Trophoblast cell (in vitro differentiated cells and primary cell): ENCODE measurements around the gene FGGY. TPM values are rescaled to one million over a fixed set of nuclear protein-coding genes. Genes with fewer than 3 reads are reported as not detected.
A peak's percentile ranks its signal among the peaks of the same experiment; 100 is the strongest.
"Not testable (repeated sequence)": the region's sequence is repeated elsewhere in the genome, so short reads cannot be mapped to it uniquely, and the experiment has no call there.

Experiments
- DNase-seq, 2 donors: peaks; one replicate each; pipeline ENCODE4 v3.0.0-alpha.2; 2016
- H2AFZ ChIP-seq: 2 replicates; pipeline ENCODE4 v1.6.1; 2013; ENCODE audit warnings: low read length, moderate library complexity, mild to moderate bottlenecking; ENCODE audit not compliant: insufficient read depth, poor library complexity
- H2AK5ac ChIP-seq: 2 replicates; pipeline ENCODE4 v1.6.1; 2013; ENCODE audit warnings: mild to moderate bottlenecking, low read length
- H2BK120ac ChIP-seq: 2 replicates; pipeline ENCODE4 v1.6.1; 2013; ENCODE audit warnings: low read length, mild to moderate bottlenecking, moderate library complexity; ENCODE audit not compliant: insufficient read depth, poor library complexity
- H2BK12ac ChIP-seq: 2 replicates; pipeline ENCODE4 v1.6.1; 2013; ENCODE audit warnings: mild to moderate bottlenecking, low read length, moderate library complexity
- H2BK5ac ChIP-seq: 2 replicates; pipeline ENCODE4 v1.6.1; 2013; ENCODE audit warnings: low read length, low read depth, moderate library complexity, mild to moderate bottlenecking; ENCODE audit not compliant: poor library complexity
- H3K14ac ChIP-seq: 2 replicates; pipeline ENCODE4 v1.6.1; 2013; ENCODE audit warnings: mild to moderate bottlenecking, low read length
- H3K18ac ChIP-seq: 2 replicates; pipeline ENCODE4 v1.6.1; 2013; ENCODE audit warnings: mild to moderate bottlenecking, low read length
- H3K23ac ChIP-seq: 2 replicates; pipeline ENCODE4 v1.6.1; 2013; ENCODE audit warnings: low read length
- H3K27ac ChIP-seq: 2 replicates; pipeline ENCODE4 v1.5.1; 2013; ENCODE audit warnings: low read depth, mild to moderate bottlenecking, inconsistent platforms, low read length, moderate library complexity
- H3K27me3 ChIP-seq: 2 replicates; pipeline ENCODE4 v1.6.1; 2013; ENCODE audit warnings: inconsistent platforms, mild to moderate bottlenecking, low read length, moderate library complexity; ENCODE audit not compliant: insufficient read depth
- H3K36me3 ChIP-seq, 2 experiments: 1 replicate in 1 of 2; 2 replicates in 1 of 2; pipeline ENCODE4 v1.6.1; 2013; ENCODE audit warnings: low read length in 2 of 2, mild to moderate bottlenecking in 2 of 2, moderate library complexity in 1 of 2; ENCODE audit not compliant: insufficient read depth in 2 of 2, control insufficient read depth in 1 of 2
- H3K4ac ChIP-seq: 2 replicates; pipeline ENCODE4 v1.6.1; 2013; ENCODE audit warnings: low read depth, mild to moderate bottlenecking, low read length, moderate library complexity
- H3K4me1 ChIP-seq, 2 experiments: 1 replicate in 1 of 2; 2 replicates in 1 of 2; pipeline ENCODE4 v1.6.1; 2013; ENCODE audit warnings: low read length in 2 of 2, mild to moderate bottlenecking in 2 of 2, moderate library complexity in 1 of 2; ENCODE audit not compliant: insufficient read depth in 2 of 2, control insufficient read depth in 1 of 2
- H3K4me2 ChIP-seq: 2 replicates; pipeline ENCODE4 v1.6.1; 2013; ENCODE audit warnings: inconsistent platforms, mild to moderate bottlenecking, low read length, moderate library complexity
- H3K4me3 ChIP-seq: 2 replicates; pipeline ENCODE4 v1.5.1; 2013; ENCODE audit warnings: mild to moderate bottlenecking, low read depth, low read length, inconsistent platforms
- H3K79me1 ChIP-seq: one replicate; pipeline ENCODE4 v1.6.1; 2013; ENCODE audit warnings: low read length
- H3K79me2 ChIP-seq: 2 replicates; pipeline ENCODE4 v1.6.1; 2013; ENCODE audit warnings: low read length, mild to moderate bottlenecking; ENCODE audit not compliant: control insufficient read depth, insufficient read depth, poor library complexity
- H3K9ac ChIP-seq: 2 replicates; pipeline ENCODE4 v1.6.1; 2013; ENCODE audit warnings: mild to moderate bottlenecking, low read length
- H3K9me3 ChIP-seq: 2 replicates; pipeline ENCODE4 v1.6.1; 2013; ENCODE audit warnings: low read depth, mild to moderate bottlenecking, control low read depth, inconsistent platforms, low read length; ENCODE audit not compliant: insufficient read depth
- H4K12ac ChIP-seq: 2 replicates; pipeline ENCODE4 v1.6.1; 2013; ENCODE audit warnings: low read depth, mild to moderate bottlenecking, low read length, moderate library complexity
- H4K8ac ChIP-seq: 2 replicates; pipeline ENCODE4 v1.6.1; 2013; ENCODE audit warnings: low read depth, mild to moderate bottlenecking, low read length, moderate library complexity
- H4K91ac ChIP-seq: one replicate; pipeline ENCODE4 v1.6.1; 2013; ENCODE audit warnings: low read depth, mild to moderate bottlenecking, low read length, moderate library complexity
- WGBS: extraction: QIAGEN DNeasy Blood & Tissue Kit; methylation state at CpG from one replicate; pipeline ENCODE4 v1.1.7; 2013; ENCODE audit warnings: missing lambda C conversion rate; ENCODE audit not compliant: insufficient read length, insufficient coverage; ENCODE audit errors: extremely low coverage; 5-methylcytosine and 5-hydroxymethylcytosine counted together
- polyA plus RNA-seq: library from polyadenylated mRNA; stranded (reverse); fragments of 200-250 nt; gene quantifications from 2 replicates; pipeline ENCODE4 v1.2.3, GENCODE V29; 2013

The FGGY gene
- 6.0 and 6.2 TPM in 2 replicates for polyA plus RNA-seq

DNA sequence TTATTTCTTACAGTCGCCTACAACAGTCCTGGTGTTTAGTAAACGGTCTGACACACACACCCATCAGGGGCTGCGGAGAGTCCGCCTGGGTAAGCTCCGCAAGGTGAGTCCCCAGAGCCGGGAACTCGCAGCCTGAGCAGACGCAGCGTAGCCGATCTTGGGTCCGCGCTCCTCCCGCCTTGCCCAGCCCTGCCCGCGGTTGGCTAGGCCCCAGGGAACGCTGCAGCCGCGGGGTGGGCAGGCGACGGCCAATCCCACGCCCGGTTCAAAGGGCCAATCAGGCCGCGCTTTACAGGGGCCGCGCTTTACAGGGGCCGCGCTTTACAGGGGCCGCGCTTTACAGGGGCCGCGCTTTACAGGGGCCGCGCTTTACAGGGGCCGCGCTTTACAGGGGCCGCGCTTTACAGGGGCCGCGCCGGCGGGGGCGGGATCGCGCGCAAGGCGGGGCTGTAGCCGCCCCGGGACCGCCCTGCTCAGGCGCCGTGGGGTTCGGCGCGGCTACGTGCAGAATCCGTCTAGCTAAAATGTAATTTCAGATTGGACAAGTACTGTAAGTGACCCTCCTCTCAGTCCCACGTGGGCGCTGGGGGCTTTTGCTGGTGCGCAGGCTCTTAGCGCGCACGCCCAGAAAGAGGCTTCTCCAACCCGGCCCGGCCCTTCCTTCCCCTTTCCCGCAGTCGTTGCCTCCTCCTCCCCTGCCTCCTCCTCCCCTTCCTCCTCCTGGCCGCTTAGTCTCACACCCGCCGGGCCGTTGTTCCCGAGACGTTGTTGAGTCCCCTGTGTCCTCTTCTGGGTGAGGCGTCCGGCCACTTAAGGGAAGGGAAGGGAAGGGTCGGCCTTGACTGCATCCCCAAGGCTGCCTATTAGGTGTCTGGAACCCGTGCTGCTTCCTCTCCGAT, at the start of gene FGGY:
Gene FGGY (plus strand): TSS at position 737 of the 899 bp plus-strand sequence. CDS start 24,456 bp downstream, outside the sequence.
- no CpG with 5 or more reads among the region's 78 CpGs for WGBS
- Histone ChIP-seq H3K27me3 (no peaks in the 10 kb centered on the region), H4K91ac (peak within 1 kb of the TSS; percentile 84), H3K4me3 (peak within 1 kb of the TSS; percentile 69), H3K4me2 (peak within 1 kb of the TSS; percentile 84), H3K9ac (peak within 1 kb of the TSS; percentile 79), H3K14ac (peak within 1 kb of the TSS; percentile 59), H3K27ac (peak within 1 kb of the TSS; percentile 94), H2AFZ (peak within 1 kb of the TSS; percentile 77), H3K9me3 (no peaks in the 10 kb centered on the region), H3K36me3 (no peaks in the 10 kb centered on the region), H2BK5ac (peak within 1 kb of the TSS; percentile 54), H3K79me1 (peaks cover 15% of the 10 kb centered on the region), H3K79me2 (no peaks in the 10 kb centered on the region), H3K18ac (peak within 1 kb of the TSS; percentile 43), H4K8ac (peak within 1 kb of the TSS; percentile 63), H2AK5ac (peak within 1 kb of the TSS; percentile 26), H2BK120ac (peak within 1 kb of the TSS; percentile 65), H3K4me1 (peaks cover 4 to 7% of the 10 kb centered on the region in 2 experiments), H3K4ac (peak within 1 kb of the TSS; percentile 38), H2BK12ac (peak within 1 kb of the TSS; percentile 0), H4K12ac (peak within 1 kb of the TSS; percentile 3), H3K23ac (no peak within 1 kb of the TSS)
- DNase-seq = peak; percentile 94 to 98

DNA sequence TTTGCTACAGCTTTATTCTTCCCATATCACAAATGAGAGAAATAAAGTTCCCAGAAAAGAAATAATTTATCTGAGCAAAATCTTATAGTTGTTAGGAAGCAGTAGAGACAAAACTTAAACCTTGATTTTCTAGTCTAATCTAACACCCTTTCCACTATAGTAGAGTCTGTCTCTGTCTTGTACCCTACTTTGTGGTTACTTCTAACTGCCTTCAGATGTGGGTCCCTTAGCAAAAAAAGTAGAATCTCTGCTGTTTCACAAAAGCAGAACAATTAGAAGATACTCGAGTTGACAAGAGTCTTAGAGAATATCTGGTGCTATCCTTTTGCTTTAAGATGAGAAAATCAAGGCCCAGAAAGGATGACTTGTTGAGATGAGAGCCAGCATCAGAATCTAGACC, 48.1 kb upstream of the FGGY start:
- WGBS = no CpG with 5 or more reads among the region's 1 CpG
- no peaks in the 10 kb centered on the region for H3K27me3 ChIP-seq
- no peak overlapping the region for H2BK120ac ChIP-seq
- peaks cover 0 to 1% of the 10 kb centered on the region in 2 experiments for H3K36me3 ChIP-seq
- H3K9ac ChIP-seq = no peak overlapping the region
- H3K18ac ChIP-seq = no peak overlapping the region
- no peak overlapping the region for H3K4me2 ChIP-seq
- no peaks in the 10 kb centered on the region for H3K79me2 ChIP-seq
- peaks cover 8% of the 10 kb centered on the region for H3K9me3 ChIP-seq
- H4K12ac ChIP-seq = no peak overlapping the region
- no peaks in the 10 kb centered on the region for H3K4me1 ChIP-seq
- H3K4me3 ChIP-seq = no peak overlapping the region
- no peak overlapping the region for H2AFZ ChIP-seq
- no peak overlapping the region for H3K23ac ChIP-seq
- H3K79me1 ChIP-seq = no peaks in the 10 kb centered on the region
- no peak overlapping the region for H3K27ac ChIP-seq
- no peak overlapping the region for H2BK12ac ChIP-seq
- H2BK5ac ChIP-seq = no peak overlapping the region
- no peak for DNase-seq
- H2AK5ac ChIP-seq = no peak overlapping the region
- no peak overlapping the region for H3K4ac ChIP-seq
- H4K91ac ChIP-seq = no peak overlapping the region
- no peak overlapping the region for H4K8ac ChIP-seq
- no peak overlapping the region for H3K14ac ChIP-seq

- no peaks in the 10 kb centered on the region for H3K4me1 ChIP-seq
These were observed 47.3 kb upstream of the FGGY start for GRCh38 chr1:59249396-59250137.

DNA sequence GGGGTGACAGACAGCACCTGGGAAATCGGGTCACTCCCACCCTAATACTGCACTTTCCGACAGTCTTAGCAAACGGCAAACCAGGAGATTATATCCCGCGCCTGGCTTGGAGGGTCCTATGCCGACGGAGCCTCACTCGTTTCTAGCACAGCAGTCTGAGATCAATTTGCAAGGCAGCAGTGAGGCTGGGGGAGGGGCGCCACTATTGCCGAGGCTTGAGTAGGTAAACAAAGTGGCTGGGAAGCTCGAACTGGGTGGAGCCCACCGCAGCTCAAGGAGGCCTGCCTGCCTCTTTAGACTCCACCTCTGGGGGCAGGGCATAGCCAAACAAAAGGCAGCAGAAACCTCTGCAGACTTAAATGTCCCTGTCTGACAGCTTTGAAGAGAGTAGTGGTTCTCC, 45.8 kb upstream of the FGGY start:
- not testable (repeated sequence) for H3K79me1 ChIP-seq, H3K27ac ChIP-seq, H3K4me3 ChIP-seq, H4K12ac ChIP-seq, H2BK12ac ChIP-seq, H2BK120ac ChIP-seq, DNase-seq, H3K9me3 ChIP-seq, H3K4ac ChIP-seq, H3K36me3 ChIP-seq, H3K9ac ChIP-seq, H3K4me2 ChIP-seq, H2AFZ ChIP-seq, H3K4me1 ChIP-seq, H3K14ac ChIP-seq, H3K23ac ChIP-seq, H3K27me3 ChIP-seq, H3K79me2 ChIP-seq, H2BK5ac ChIP-seq, H4K91ac ChIP-seq, H3K18ac ChIP-seq, H2AK5ac ChIP-seq, H4K8ac ChIP-seq
- no CpG with 5 or more reads among the region's 12 CpGs for WGBS

More at GRCh38 chr1:59249396-59250137, 47.3 kb upstream of the FGGY start:
- no peak for DNase-seq
- no peak overlapping the region for H3K14ac ChIP-seq
- no peak overlapping the region for H2BK5ac ChIP-seq
- H4K91ac ChIP-seq = no peak overlapping the region
- no peak overlapping the region for H4K8ac ChIP-seq
- H3K9me3 ChIP-seq = peaks cover 8% of the 10 kb centered on the region
- H4K12ac ChIP-seq = no peak overlapping the region
- H3K23ac ChIP-seq = no peak overlapping the region
- H2AK5ac ChIP-seq = no peak overlapping the region
- no peak overlapping the region for H2BK12ac ChIP-seq
- H3K9ac ChIP-seq = peak overlapping the region; percentile 15
- H2BK120ac ChIP-seq = no peak overlapping the region
- no CpG with 5 or more reads among the region's 4 CpGs for WGBS
- H3K4me3 ChIP-seq = no peak overlapping the region
- no peaks in the 10 kb centered on the region for H3K27me3 ChIP-seq
- H3K27ac ChIP-seq = no peak overlapping the region
- no peaks in the 10 kb centered on the region for H3K79me2 ChIP-seq
- H3K18ac ChIP-seq = no peak overlapping the region
- H2AFZ ChIP-seq = no peak overlapping the region
- H3K79me1 ChIP-seq = no peaks in the 10 kb centered on the region
- no peak overlapping the region for H3K4ac ChIP-seq
- no peak overlapping the region for H3K4me2 ChIP-seq
- H3K36me3 ChIP-seq = peaks cover 0 to 1% of the 10 kb centered on the region in 2 experiments
